GM23248 (cell line): ENCODE data around the gene MYO1A.

ENCODE experiments used
- EZH2 ChIP-seq: fragments of 200-600 bp; sonication (generic); IDR thresholded peaks from 2 replicates; pipeline ENCODE4 v1.6.1; 2018; ENCODE audit warnings: antibody characterized with exemption, mild to moderate bottlenecking; ENCODE audit not compliant: insufficient read depth, poor library complexity, severe bottlenecking
- EZH2phosphoT487 ChIP-seq: fragments of 200-600 bp; sonication (generic); IDR thresholded peaks from 2 replicates; pipeline ENCODE4 v1.6.1; 2018; ENCODE audit warnings: antibody characterized with exemption, moderate library complexity, mild to moderate bottlenecking, low read depth; ENCODE audit not compliant: insufficient read depth

DNA sequence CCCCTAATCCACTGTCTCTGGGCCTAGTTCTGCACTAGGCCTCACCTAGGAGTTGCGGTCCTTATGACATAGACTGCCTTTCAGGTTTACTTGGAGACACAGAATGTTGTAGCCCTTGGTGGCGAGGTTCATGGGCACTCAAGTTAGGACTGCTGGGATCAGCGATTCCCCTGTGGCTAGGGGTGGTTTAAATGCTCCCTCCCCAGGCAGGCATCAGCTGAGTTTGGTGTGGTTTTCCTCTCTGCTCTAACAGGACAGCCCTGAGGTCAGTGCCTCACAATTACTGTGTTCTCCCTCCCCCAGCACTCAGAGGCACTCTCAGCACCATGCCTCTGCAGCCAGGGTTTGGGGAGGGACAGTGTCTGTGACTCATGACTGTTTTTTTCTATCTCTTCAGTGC, 70.3 kb downstream of the MYO1A start:
- no peak for TF ChIP-seq EZH2phosphoT487
- no peak for TF ChIP-seq EZH2
